HG03432 (cell line): Measurements from ENCODE around the gene ADRA2B.

Experiments used
- ATAC-seq: cut with Tn5 transposase; IDR thresholded peaks from one replicate; pipeline ENCODE4 v1.9.1; 2021; ENCODE audit warnings: mild to moderate bottlenecking, moderate library complexity; ENCODE audit not compliant: unreplicated experiment

ADRA2B gene

GRCh38 chr2:96138179-96139145 is 22.1 kb upstream of the ADRA2B start, which contains the start of gene ASTL:
Gene ASTL, minus strand, starts transcription at chr2:96138502. Its CDS starts 66 bp downstream, at chr2:96138436.
- peak; percentile 27 for ATAC-seq

GRCh38 chr2:96137321-96138178 is 21.2 kb upstream of the ADRA2B start:
- ATAC-seq = no peak

GRCh38 chr2:96136129-96136720 is 19.9 kb upstream of the ADRA2B start:
- ATAC-seq = no peak

GRCh38 chr2:96135621-96136020 is 19.2 kb upstream of the ADRA2B start:
- ATAC-seq = no peak

GRCh38 chr2:96135171-96135570 is 18.8 kb upstream of the ADRA2B start:
- ATAC-seq = no peak

- ATAC-seq = no peak
Observed at GRCh38 chr2:96134421-96134820, 18.1 kb upstream of the ADRA2B start.

GRCh38 chr2:96131813-96132745 is 15.7 kb upstream of the ADRA2B start:
- ATAC-seq = no peak

- ATAC-seq = no peak
Observed at GRCh38 chr2:96131152-96131812, 14.9 kb upstream of the ADRA2B start.

- ATAC-seq = no peak
Observed at GRCh38 chr2:96130483-96130882, 14.1 kb upstream of the ADRA2B start.

GRCh38 chr2:96129528-96130120 is 13.3 kb upstream of the ADRA2B start:
- ATAC-seq = no peak

GRCh38 chr2:96128456-96128855 is 12.1 kb upstream of the ADRA2B start:
- ATAC-seq = no peak

- no peak for ATAC-seq
Observed at GRCh38 chr2:96124406-96125265, 8.3 kb upstream of the ADRA2B start.

- ATAC-seq = no peak
Observed at GRCh38 chr2:96123936-96124335, 7.6 kb upstream of the ADRA2B start.

- no peak for ATAC-seq
Observed at GRCh38 chr2:96123290-96123689, 6.9 kb upstream of the ADRA2B start.

- no peak for ATAC-seq
Observed at GRCh38 chr2:96122391-96122790, 6.0 kb upstream of the ADRA2B start.

- no peak for ATAC-seq
Observed at GRCh38 chr2:96121414-96121813, 5.0 kb upstream of the ADRA2B start.

GRCh38 chr2:96120991-96121390 is 4.6 kb upstream of the ADRA2B start:
- ATAC-seq = no peak

- ATAC-seq = no peak
Observed at GRCh38 chr2:96120091-96120720, 3.8 kb upstream of the ADRA2B start.
